Breast epithelium (tissue), 4 donors: ENCODE results near the gene UBTD2. TPM values are rescaled to one million over a fixed set of nuclear protein-coding genes. Genes with fewer than 3 reads are reported as not detected.

Experiments
- DNase-seq, 2 donors: peaks; one replicate each; pipeline ENCODE4 v3.0.0-alpha.2; 2019; ENCODE audit warnings: low spot score in 2 of 2
- H3K27ac ChIP-seq, 2 donors: fragments of 200-600 bp; sonication (generic) in 1 of 2; one replicate each; pipeline ENCODE4 v1.5.1; 2016 to 2019; ENCODE audit warnings: mild to moderate bottlenecking in 1 of 2
- H3K27me3 ChIP-seq, 2 donors: fragments of 200-600 bp; sonication (generic) in 1 of 2; one replicate each; pipeline versions ENCODE4 v1.5.1 to v1.6.0; 2017 to 2019; ENCODE audit warnings: control low read depth in 1 of 2, mild to moderate bottlenecking in 1 of 2
- H3K36me3 ChIP-seq: fragments of 200-600 bp; one replicate; pipeline ENCODE4 v1.5.1; 2019
- H3K4me1 ChIP-seq, 2 donors: fragments of 200-600 bp; sonication (generic); one replicate each; pipeline ENCODE4 v1.5.1; 2016 to 2019; ENCODE audit warnings: control low read depth in 1 of 2
- H3K4me3 ChIP-seq, 3 donors: fragments of 200-600 bp; sonication (generic); 1 replicate in 2 of 3; 2 replicates in 1 of 3; pipeline ENCODE4 v1.5.1; 2016 to 2019; ENCODE audit warnings: mild to moderate bottlenecking in 3 of 3, moderate library complexity in 2 of 3
- H3K9me3 ChIP-seq, 2 donors: fragments of 200-600 bp; sonication (generic) in 1 of 2; one replicate each; pipeline ENCODE4 v1.5.1; 2016 to 2019; ENCODE audit warnings: control low read depth in 1 of 2
- POLR2A ChIP-seq: fragments of 450-650 bp; IDR thresholded peaks from one replicate; pipeline ENCODE4 v1.6.1; 2016; ENCODE audit warnings: antibody characterized with exemption, mild to moderate bottlenecking, moderate library complexity
- POLR2AphosphoS5 ChIP-seq, 3 donors: sonication (generic); formaldehyde crosslinking; IDR thresholded peaks; one replicate each; pipeline ENCODE4 v1.6.1; 2017; ENCODE audit warnings: antibody characterized with exemption in 3 of 3
- intact Hi-C: fragments of 100-400 bp; cut with DNase I; formaldehyde crosslinking; loops from one replicate; pipeline ENCODE4 v1.15.1; 2023; ENCODE audit warnings: low total_unique reads
- total RNA-seq, 3 donors: library from RNA; depleted of rRNA; stranded (reverse); fragments of >200 nt; gene quantifications; one replicate each; pipeline ENCODE4 v1.1.0, GENCODE V29; 2016
- TF ChIP-seq, protein P1 (sequence below), 3 donors: fragments of 450-650 bp; IDR thresholded peaks; one replicate each; pipeline ENCODE4 v1.5.1; 2016 to 2017; ENCODE audit warnings: antibody characterized with exemption in 3 of 3, mild to moderate bottlenecking in 3 of 3, moderate library complexity in 3 of 3

UBTD2 gene
- total RNA-seq, 3 donors from 2014 or later: 21.8 to 32.3 (median 27.9) TPM

GRCh38 chr5:172255444-172255843 is 28.1 kb downstream of the UBTD2 start:
- H3K27me3 ChIP-seq: no peaks in the 10 kb centered on the region
- no peak for DNase-seq
- no peak for TF ChIP-seq POLR2AphosphoS5 (IDR thresholded peaks at IDR 0.05)
- TF ChIP-seq, protein P1, sequence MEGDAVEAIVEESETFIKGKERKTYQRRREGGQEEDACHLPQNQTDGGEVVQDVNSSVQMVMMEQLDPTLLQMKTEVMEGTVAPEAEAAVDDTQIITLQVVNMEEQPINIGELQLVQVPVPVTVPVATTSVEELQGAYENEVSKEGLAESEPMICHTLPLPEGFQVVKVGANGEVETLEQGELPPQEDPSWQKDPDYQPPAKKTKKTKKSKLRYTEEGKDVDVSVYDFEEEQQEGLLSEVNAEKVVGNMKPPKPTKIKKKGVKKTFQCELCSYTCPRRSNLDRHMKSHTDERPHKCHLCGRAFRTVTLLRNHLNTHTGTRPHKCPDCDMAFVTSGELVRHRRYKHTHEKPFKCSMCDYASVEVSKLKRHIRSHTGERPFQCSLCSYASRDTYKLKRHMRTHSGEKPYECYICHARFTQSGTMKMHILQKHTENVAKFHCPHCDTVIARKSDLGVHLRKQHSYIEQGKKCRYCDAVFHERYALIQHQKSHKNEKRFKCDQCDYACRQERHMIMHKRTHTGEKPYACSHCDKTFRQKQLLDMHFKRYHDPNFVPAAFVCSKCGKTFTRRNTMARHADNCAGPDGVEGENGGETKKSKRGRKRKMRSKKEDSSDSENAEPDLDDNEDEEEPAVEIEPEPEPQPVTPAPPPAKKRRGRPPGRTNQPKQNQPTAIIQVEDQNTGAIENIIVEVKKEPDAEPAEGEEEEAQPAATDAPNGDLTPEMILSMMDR (IDR thresholded peaks at IDR 0.05): no peak
- intact Hi-C loops: no loop called here
- no peaks in the 10 kb centered on the region for H3K36me3 ChIP-seq
- no peak overlapping the region for H3K4me3 ChIP-seq
- no peak overlapping the region for H3K27ac ChIP-seq
- H3K4me1 ChIP-seq: no peaks in the 10 kb centered on the region
- H3K9me3 ChIP-seq: peaks cover 24 to 26% of the 10 kb centered on the region in 2 donors

DNA sequence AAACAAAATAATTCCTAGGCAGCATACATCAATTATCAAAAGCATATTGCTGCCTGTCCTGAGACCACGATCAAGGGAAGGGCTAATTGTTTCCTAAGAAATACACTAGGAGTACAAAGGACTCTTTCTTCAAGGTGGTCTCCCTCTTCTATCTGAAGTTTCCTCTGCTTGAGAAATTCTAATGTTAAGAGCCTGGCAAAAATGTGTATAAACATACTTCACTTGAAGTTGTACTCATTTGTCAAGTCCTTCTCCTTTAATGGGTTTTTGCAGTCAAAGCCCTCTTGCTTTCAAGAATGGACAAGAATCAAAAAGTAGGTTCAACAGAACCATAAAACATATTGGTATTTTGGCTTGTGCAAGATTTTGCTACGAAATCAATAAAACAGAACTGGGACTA is 31.1 kb downstream of the UBTD2 start:
- intact Hi-C loops: no loop called here
- H3K36me3 ChIP-seq: no peaks in the 10 kb centered on the region
- no peak for DNase-seq
- H3K9me3 ChIP-seq: peaks cover 24 to 29% of the 10 kb centered on the region in 2 donors
- no peak for TF ChIP-seq POLR2A
- TF ChIP-seq, protein P1 (IDR thresholded peaks at IDR 0.05): no peak
- no peak for TF ChIP-seq POLR2AphosphoS5 (IDR thresholded peaks at IDR 0.05)
- H3K27ac ChIP-seq: no peak overlapping the region
- no peaks in the 10 kb centered on the region for H3K4me1 ChIP-seq
- H3K4me3 ChIP-seq: no peak overlapping the region
- H3K27me3 ChIP-seq: no peaks in the 10 kb centered on the region

DNA sequence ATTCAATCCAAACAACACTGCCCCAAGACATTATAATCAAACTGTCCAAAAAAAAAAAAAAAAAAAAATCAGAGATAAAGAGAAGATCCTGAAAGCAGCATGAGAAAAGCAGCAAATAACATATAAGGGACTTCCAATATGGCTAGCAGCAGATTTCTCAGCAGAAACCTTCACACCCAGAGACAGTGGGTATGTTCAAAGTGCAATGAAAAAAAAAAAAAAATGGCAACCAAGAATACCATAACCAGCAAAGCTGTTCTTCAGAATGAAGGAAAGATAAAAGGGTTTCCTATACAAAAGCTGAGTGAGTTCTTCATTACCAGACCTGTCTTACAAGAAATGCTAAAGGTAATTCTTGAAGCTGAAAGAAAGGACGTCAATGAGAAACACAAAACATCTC is 32.1 kb downstream of the UBTD2 start:
- Histone ChIP-seq H3K9me3 (peaks cover 24 to 29% of the 10 kb centered on the region in 2 donors), H3K36me3 (no peaks in the 10 kb centered on the region), H3K27ac (no peak overlapping the region), H3K4me1 (no peaks in the 10 kb centered on the region), H3K4me3 (no peak overlapping the region), H3K27me3 (no peaks in the 10 kb centered on the region)
- TF ChIP-seq POLR2AphosphoS5 (IDR thresholded peaks at IDR 0.05): no peak
- no peak for TF ChIP-seq POLR2A
- TF ChIP-seq, protein P1 (IDR thresholded peaks at IDR 0.05): no peak
- intact Hi-C loops: no loop called here
- DNase-seq: no peak

GRCh38 chr5:172248637-172249036 is 34.9 kb downstream of the UBTD2 start:
- Histone ChIP-seq H3K36me3 (no peaks in the 10 kb centered on the region), H3K27ac (no peak overlapping the region), H3K4me1 (no peaks in the 10 kb centered on the region), H3K27me3 (no peaks in the 10 kb centered on the region), H3K4me3 (no peak overlapping the region), H3K9me3 (peaks cover 24 to 29% of the 10 kb centered on the region in 2 donors)
- intact Hi-C loops: no loop called here
- TF ChIP-seq, protein P1 (IDR thresholded peaks at IDR 0.05): no peak
- TF ChIP-seq POLR2A (no peak), POLR2AphosphoS5 (IDR thresholded peaks at IDR 0.05) (no peak)
- DNase-seq: no peak

- intact Hi-C loops: no loop called here
- Histone ChIP-seq H3K36me3 (no peaks in the 10 kb centered on the region), H3K4me1 (no peaks in the 10 kb centered on the region), H3K27me3 (no peaks in the 10 kb centered on the region), H3K9me3 (peaks cover 2 to 5% of the 10 kb centered on the region in 2 donors), H3K27ac (no peak overlapping the region), H3K4me3 (no peak overlapping the region)
- DNase-seq: no peak
- TF ChIP-seq, protein P1 (IDR thresholded peaks at IDR 0.05): no peak
- TF ChIP-seq POLR2A: no peak
- no peak for TF ChIP-seq POLR2AphosphoS5 (IDR thresholded peaks at IDR 0.05)
These were observed 37.9 kb downstream of the UBTD2 start for GRCh38 chr5:172245703-172246125.
